ENCODE data around the gene URGCP. TPM values are rescaled to one million over a fixed set of nuclear protein-coding genes. Genes with fewer than 3 reads are reported as not detected.

The URGCP gene
- total and polyA plus RNA-seq, 8 donors = 12.1 to 27.5 (median 17.6) TPM

- no peak overlapping the region for H3K4me3 ChIP-seq
- H3K4me1 ChIP-seq = peaks cover 0 to 3% (median 0%) of the 10 kb centered on the region in 3 donors
- FAIRE-seq (no peak), ATAC-seq (no peak), DNase-seq (no peak)
- no peak for TF ChIP-seq CTCF (IDR thresholded peaks at IDR 0.05)
- H3K27me3 ChIP-seq = no peaks in the 10 kb centered on the region
- WGBS, 2 donors = 89 to 92% methylated on average over 38 of the region's 38 CpGs
- H3K36me3 ChIP-seq = peaks cover 0 to 59% (median 31%) of the 10 kb centered on the region in 3 donors
- H3K27ac ChIP-seq = no peak overlapping the region
- H3K9me3 ChIP-seq = no peaks in the 10 kb centered on the region
- intact Hi-C loops (cut with DNase I) = no loop called here
Observed at GRCh38 chr7:43877968-43878864, 28.2 kb downstream of the URGCP start.

GRCh38 chr7:43876976-43877745 is 29.2 kb downstream of the URGCP start:
- intact Hi-C loops (cut with DNase I) = no loop called here
- WGBS, 2 donors = 90 to 91% methylated on average over 29 of the region's 29 CpGs
- peaks cover 0 to 59% (median 27%) of the 10 kb centered on the region in 3 donors for H3K36me3 ChIP-seq
- H3K9me3 ChIP-seq = no peaks in the 10 kb centered on the region
- H3K4me1 ChIP-seq = peaks cover 0 to 3% (median 0%) of the 10 kb centered on the region in 3 donors
- no peak for FAIRE-seq
- H3K4me3 ChIP-seq = no peak overlapping the region
- no peaks in the 10 kb centered on the region for H3K27me3 ChIP-seq
- ATAC-seq = no peak
- peak in 1 of 6 donors; percentile 47 for DNase-seq
- no peak for TF ChIP-seq CTCF (IDR thresholded peaks at IDR 0.05)
- H3K27ac ChIP-seq = no peak overlapping the region

GRCh38 chr7:43876241-43876640 is 30.2 kb downstream of the URGCP start:
- no peak for ATAC-seq
- 92 to 95% methylated on average over 7 of the region's 7 CpGs for WGBS, 2 donors
- Histone ChIP-seq H3K27ac (no peak overlapping the region), H3K9me3 (no peaks in the 10 kb centered on the region), H3K27me3 (no peaks in the 10 kb centered on the region), H3K36me3 (peaks cover 0 to 55% (median 27%) of the 10 kb centered on the region in 3 donors), H3K4me1 (peaks cover 0 to 3% (median 0%) of the 10 kb centered on the region in 3 donors), H3K4me3 (no peak overlapping the region)
- no peak for TF ChIP-seq CTCF (IDR thresholded peaks at IDR 0.05)
- no peak for DNase-seq
- intact Hi-C loops (cut with DNase I) = no loop called here
- no peak for FAIRE-seq

- ATAC-seq = no peak
- 81 to 85% methylated on average over 5 of the region's 5 CpGs for WGBS, 2 donors
- TF ChIP-seq CTCF (IDR thresholded peaks at IDR 0.05) = no peak
Observed at GRCh38 chr7:43873300-43873699, 33.1 kb downstream of the URGCP start.

More at GRCh38 chr7:43873300-43873699, 33.1 kb downstream of the URGCP start:
- H3K27me3 ChIP-seq = no peaks in the 10 kb centered on the region
- H3K9me3 ChIP-seq = no peaks in the 10 kb centered on the region
- peaks cover 3 to 6% (median 3%) of the 10 kb centered on the region in 3 donors for H3K4me1 ChIP-seq
- peaks cover 0 to 28% (median 21%) of the 10 kb centered on the region in 3 donors for H3K36me3 ChIP-seq
- no peak for FAIRE-seq
- DNase-seq = no peak
- peak overlapping the region in 1 of 4 donors; percentile 39 for H3K27ac ChIP-seq
- intact Hi-C loops (cut with DNase I) = no loop called here
- H3K4me3 ChIP-seq = no peak overlapping the region
